HCT116 (cell line): ENCODE measurements around the gene MORN1. TPM values are rescaled to one million over a fixed set of nuclear protein-coding genes. Genes with fewer than 3 reads are reported as not detected.
"Not testable (repeated sequence)": the region's sequence is repeated elsewhere in the genome, so short reads cannot be mapped to it uniquely, and the experiment has no call there.

Experiments
- ATAC-seq: fragments of 200-7000 bp; cut with Tn5 transposase; 2 replicates; pipeline ENCODE4 v1.9.1; 2020; ENCODE audit warnings: mild to moderate bottlenecking, moderate library complexity
- BruUV-seq: library from RNA; stranded (reverse); fragments of 400-500 nt; replicated peaks from 2 replicates; lab custom pipeline; 2021; lab: Mats Ljungman, UMichigan
- CTCF ChIA-PET: fragments of 300-600 bp; sonication (Branson Sonifier 250); formaldehyde crosslinking; loops from one replicate; lab custom pipeline; 2021; ENCODE audit warnings: antibody characterized with exemption; lab: Charles Lee
- POLR2A ChIA-PET: fragments of 300-600, 350-600 bp; sonication (Branson Sonifier 250); formaldehyde crosslinking; loops from one replicate; lab custom pipeline; 2021; ENCODE audit warnings: antibody characterized with exemption; lab: Charles Lee
- RAD21 ChIA-PET, 2 experiments: fragments of 300-600 bp; sonication (Branson Sonifier 250); formaldehyde crosslinking; loops; one replicate each; lab custom pipeline; 2023; ENCODE audit warnings: low total read pairs in 2 of 2; ENCODE audit not compliant: uncharacterized antibody in 2 of 2, unreplicated experiment in 2 of 2, low non-redundant PET in 1 of 2; lab: Charles Lee
- DNase-seq: peaks from one replicate; pipeline ENCODE4 v3.0.0-alpha.2; 2010; ENCODE audit warnings: low read depth, low spot score
- H2AFZ ChIP-seq: fragments of 200-600 bp; shearing (Covaris generic), sonication (generic); 2 replicates; pipeline ENCODE4 v1.6.1; 2017; ENCODE audit warnings: low read depth, mixed run types, mixed read lengths, antibody characterized with exemption, low read length; ENCODE audit not compliant: poor library complexity, severe bottlenecking
- H3K27ac ChIP-seq: 2 replicates; pipeline ENCODE4 v1.5.1; 2012; ENCODE audit warnings: low read depth, low read length
- H3K27me3 ChIP-seq: fragments of 200-600 bp; sonication (generic); 2 replicates; pipeline ENCODE4 v1.6.1; 2016; ENCODE audit warnings: mixed run types, low read length, mixed read lengths; ENCODE audit not compliant: insufficient read depth
- H3K36me3 ChIP-seq, 2 experiments: fragments of 200-500 bp in 1 of 2; fragments of 200-600 bp in 1 of 2; sonication (Bioruptor generic) in 1 of 2; sonication (generic) in 1 of 2; 2 replicates each; pipeline versions ENCODE4 v1.5.1 to v1.6.1; 2014 to 2016; ENCODE audit warnings: low read length in 2 of 2, inconsistent platforms in 1 of 2, mixed read lengths in 1 of 2, mixed run types in 1 of 2; ENCODE audit not compliant: insufficient read depth in 2 of 2, control insufficient read depth in 1 of 2
- H3K4me1 ChIP-seq, 2 experiments: fragments of 200-600 bp in 1 of 2; sonication (generic) in 1 of 2; 2 replicates each; pipeline versions ENCODE4 v1.5.1 to v1.6.1; 2012 to 2017; ENCODE audit warnings: low read length in 2 of 2, inconsistent platforms in 1 of 2, mild to moderate bottlenecking in 1 of 2, mixed read lengths in 1 of 2, mixed run types in 1 of 2, moderate library complexity in 1 of 2; ENCODE audit not compliant: insufficient read depth in 2 of 2, control insufficient read depth in 1 of 2
- H3K4me2 ChIP-seq: fragments of 200-600 bp; sonication (generic); 2 replicates; pipeline ENCODE4 v1.6.1; 2017; ENCODE audit warnings: mixed run types, low read length, mixed read lengths
- H3K4me3 ChIP-seq, 2 experiments: fragments of 200-600 bp in 1 of 2; sonication (generic) in 1 of 2; replicated peaks in 1 of 2; 2 replicates each; pipeline ENCODE4 v1.5.1; 2011 to 2016; ENCODE audit warnings: low read length in 2 of 2, control low read depth in 1 of 2, low read depth in 1 of 2, mild to moderate bottlenecking in 1 of 2, mixed read lengths in 1 of 2, mixed run types in 1 of 2
- H3K79me2 ChIP-seq: fragments of 200-600 bp; sonication (generic); 2 replicates; pipeline ENCODE4 v1.6.1; 2017; ENCODE audit warnings: mild to moderate bottlenecking, mixed run types, low read length, moderate library complexity, mixed read lengths; ENCODE audit not compliant: insufficient read depth
- H3K9ac ChIP-seq: fragments of 200-600 bp; sonication (generic); 2 replicates; pipeline ENCODE4 v1.6.1; 2016; ENCODE audit warnings: low read length, mixed read lengths
- H3K9me2 ChIP-seq: fragments of 200-600 bp; sonication (generic), shearing (Covaris generic); 2 replicates; pipeline ENCODE4 v1.6.1; 2017; ENCODE audit warnings: mixed run types, mild to moderate bottlenecking, moderate library complexity; ENCODE audit not compliant: insufficient read depth
- H3K9me3 ChIP-seq, 2 experiments: fragments of 200-500 bp in 1 of 2; fragments of 200-600 bp in 1 of 2; sonication (Bioruptor generic) in 1 of 2; sonication (generic) in 1 of 2; 2 replicates each; pipeline ENCODE4 v1.6.1; 2014 to 2017; ENCODE audit warnings: low read length in 2 of 2, mixed read lengths in 2 of 2, inconsistent platforms in 1 of 2, low read depth in 1 of 2, mild to moderate bottlenecking in 1 of 2, mixed run types in 1 of 2, moderate library complexity in 1 of 2; ENCODE audit not compliant: control insufficient read depth in 1 of 2, insufficient read depth in 1 of 2
- H4K20me1 ChIP-seq: fragments of 200-600 bp; sonication (generic), shearing (Covaris generic); 2 replicates; pipeline ENCODE4 v1.6.1; 2017; ENCODE audit warnings: mixed run types, mild to moderate bottlenecking, moderate library complexity; ENCODE audit not compliant: insufficient read depth
- CBX3 ChIP-seq: IDR thresholded peaks from 2 replicates; pipeline ENCODE4 v1.6.1; 2012; ENCODE audit warnings: low read depth
- EGR1 ChIP-seq: IDR thresholded peaks from 2 replicates; pipeline ENCODE4 v1.6.1; 2012; ENCODE audit warnings: low read depth
- SRF ChIP-seq: IDR thresholded peaks from 2 replicates; pipeline ENCODE4 v1.6.1; 2012; ENCODE audit warnings: low read depth
- YY1 ChIP-seq: IDR thresholded peaks from 2 replicates; pipeline ENCODE4 v1.6.1; 2011; ENCODE audit warnings: low read length, low read depth, moderate library complexity, mild to moderate bottlenecking; ENCODE audit not compliant: insufficient replicate concordance; ENCODE audit errors: extremely low read depth
- intact Hi-C: fragments of 100-400 bp; cut with micrococcal nuclease; formaldehyde crosslinking; loops from 2 replicates; pipeline ENCODE4 v1.10.0; 2022
- total RNA-seq: library from RNA; stranded (reverse); gene quantifications from one replicate; pipeline ENCODE4 v1.2.1, GENCODE V29; 2021; ENCODE audit not compliant: unreplicated experiment
- TF ChIP-seq, protein P1 (sequence below): IDR thresholded peaks from 2 replicates; pipeline ENCODE4 v1.6.1; 2012; ENCODE audit warnings: low read depth
- TF ChIP-seq, protein P2 (sequence below): IDR thresholded peaks from 2 replicates; pipeline ENCODE4 v1.6.1; 2011; ENCODE audit warnings: mild to moderate bottlenecking, low read length, moderate library complexity; ENCODE audit not compliant: insufficient replicate concordance; ENCODE audit errors: extremely low read depth

The MORN1 gene
- total RNA-seq, 1 experiment from 2014 or later: 21.4 TPM

DNA sequence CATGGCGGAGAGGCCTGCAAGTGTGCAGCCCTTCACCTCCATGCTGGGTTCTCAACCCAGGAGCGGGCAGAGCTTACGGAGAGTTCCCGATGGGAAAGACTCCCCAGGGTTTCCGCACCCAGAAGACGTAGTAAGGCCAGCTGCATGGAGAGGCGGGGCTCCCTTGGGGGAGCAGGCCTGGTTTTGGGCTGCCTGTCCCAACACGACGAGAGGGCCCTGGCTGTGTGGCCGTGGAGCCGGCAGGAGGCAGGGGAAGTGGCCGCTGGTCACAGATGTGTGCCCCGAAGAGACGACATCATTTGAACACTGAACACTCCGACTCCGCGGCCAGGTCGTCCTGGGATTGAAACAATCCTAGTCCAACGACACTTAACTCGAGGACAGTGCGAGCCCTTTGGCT, 57.0 kb downstream of the MORN1 start (continued):
- TF ChIP-seq, protein P1, sequence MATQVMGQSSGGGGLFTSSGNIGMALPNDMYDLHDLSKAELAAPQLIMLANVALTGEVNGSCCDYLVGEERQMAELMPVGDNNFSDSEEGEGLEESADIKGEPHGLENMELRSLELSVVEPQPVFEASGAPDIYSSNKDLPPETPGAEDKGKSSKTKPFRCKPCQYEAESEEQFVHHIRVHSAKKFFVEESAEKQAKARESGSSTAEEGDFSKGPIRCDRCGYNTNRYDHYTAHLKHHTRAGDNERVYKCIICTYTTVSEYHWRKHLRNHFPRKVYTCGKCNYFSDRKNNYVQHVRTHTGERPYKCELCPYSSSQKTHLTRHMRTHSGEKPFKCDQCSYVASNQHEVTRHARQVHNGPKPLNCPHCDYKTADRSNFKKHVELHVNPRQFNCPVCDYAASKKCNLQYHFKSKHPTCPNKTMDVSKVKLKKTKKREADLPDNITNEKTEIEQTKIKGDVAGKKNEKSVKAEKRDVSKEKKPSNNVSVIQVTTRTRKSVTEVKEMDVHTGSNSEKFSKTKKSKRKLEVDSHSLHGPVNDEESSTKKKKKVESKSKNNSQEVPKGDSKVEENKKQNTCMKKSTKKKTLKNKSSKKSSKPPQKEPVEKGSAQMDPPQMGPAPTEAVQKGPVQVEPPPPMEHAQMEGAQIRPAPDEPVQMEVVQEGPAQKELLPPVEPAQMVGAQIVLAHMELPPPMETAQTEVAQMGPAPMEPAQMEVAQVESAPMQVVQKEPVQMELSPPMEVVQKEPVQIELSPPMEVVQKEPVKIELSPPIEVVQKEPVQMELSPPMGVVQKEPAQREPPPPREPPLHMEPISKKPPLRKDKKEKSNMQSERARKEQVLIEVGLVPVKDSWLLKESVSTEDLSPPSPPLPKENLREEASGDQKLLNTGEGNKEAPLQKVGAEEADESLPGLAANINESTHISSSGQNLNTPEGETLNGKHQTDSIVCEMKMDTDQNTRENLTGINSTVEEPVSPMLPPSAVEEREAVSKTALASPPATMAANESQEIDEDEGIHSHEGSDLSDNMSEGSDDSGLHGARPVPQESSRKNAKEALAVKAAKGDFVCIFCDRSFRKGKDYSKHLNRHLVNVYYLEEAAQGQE: no peak
- TF ChIP-seq EGR1: no peak
- TF ChIP-seq CBX3: no peak
- TF ChIP-seq SRF: no peak
- no peak for TF ChIP-seq YY1
- TF ChIP-seq, protein P2, sequence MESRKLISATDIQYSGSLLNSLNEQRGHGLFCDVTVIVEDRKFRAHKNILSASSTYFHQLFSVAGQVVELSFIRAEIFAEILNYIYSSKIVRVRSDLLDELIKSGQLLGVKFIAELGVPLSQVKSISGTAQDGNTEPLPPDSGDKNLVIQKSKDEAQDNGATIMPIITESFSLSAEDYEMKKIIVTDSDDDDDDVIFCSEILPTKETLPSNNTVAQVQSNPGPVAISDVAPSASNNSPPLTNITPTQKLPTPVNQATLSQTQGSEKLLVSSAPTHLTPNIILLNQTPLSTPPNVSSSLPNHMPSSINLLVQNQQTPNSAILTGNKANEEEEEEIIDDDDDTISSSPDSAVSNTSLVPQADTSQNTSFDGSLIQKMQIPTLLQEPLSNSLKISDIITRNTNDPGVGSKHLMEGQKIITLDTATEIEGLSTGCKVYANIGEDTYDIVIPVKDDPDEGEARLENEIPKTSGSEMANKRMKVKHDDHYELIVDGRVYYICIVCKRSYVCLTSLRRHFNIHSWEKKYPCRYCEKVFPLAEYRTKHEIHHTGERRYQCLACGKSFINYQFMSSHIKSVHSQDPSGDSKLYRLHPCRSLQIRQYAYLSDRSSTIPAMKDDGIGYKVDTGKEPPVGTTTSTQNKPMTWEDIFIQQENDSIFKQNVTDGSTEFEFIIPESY: no peak

DNA sequence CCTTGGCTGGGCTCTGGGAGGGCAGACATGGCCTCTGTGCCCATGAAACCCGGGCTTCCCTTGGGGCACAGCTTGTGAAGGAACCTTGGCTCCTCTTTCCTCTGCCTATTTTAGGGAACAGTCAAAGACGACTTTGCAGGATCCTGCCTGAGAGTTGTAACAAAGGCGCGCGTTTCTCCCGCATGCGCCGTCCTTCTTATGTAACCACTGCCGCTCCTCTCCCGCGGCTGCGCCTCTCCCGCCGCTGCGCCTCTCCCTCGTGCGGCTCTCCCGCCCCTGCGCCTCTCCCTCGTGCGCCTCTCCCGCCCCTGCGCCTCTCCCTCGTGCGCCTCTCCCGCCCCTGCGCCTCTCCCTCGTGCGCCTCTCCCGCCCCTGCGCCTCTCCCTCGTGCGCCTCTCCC, 59.8 kb downstream of the MORN1 start:
- H3K27ac ChIP-seq, H3K79me2 ChIP-seq, ATAC-seq, H3K27me3 ChIP-seq, CTCF ChIA-PET, H3K36me3 ChIP-seq, H3K4me1 ChIP-seq, DNase-seq, H3K4me2 ChIP-seq, H3K4me3 ChIP-seq, BruUV-seq, intact Hi-C loops, H4K20me1 ChIP-seq, RAD21 ChIA-PET, POLR2A ChIA-PET, H3K9ac ChIP-seq, H2AFZ ChIP-seq, H3K9me2 ChIP-seq: not testable (repeated sequence)
- H3K9me3 ChIP-seq: peaks cover 4 to 11% of the 10 kb centered on the region in 2 experiments; a peak in 2 of 4 replicates
